ENCODE results near the gene EPN1.
"Not testable (repeated sequence)": the region's sequence is repeated elsewhere in the genome, so short reads cannot be mapped to it uniquely, and the experiment has no call there.

The EPN1 gene

DNA sequence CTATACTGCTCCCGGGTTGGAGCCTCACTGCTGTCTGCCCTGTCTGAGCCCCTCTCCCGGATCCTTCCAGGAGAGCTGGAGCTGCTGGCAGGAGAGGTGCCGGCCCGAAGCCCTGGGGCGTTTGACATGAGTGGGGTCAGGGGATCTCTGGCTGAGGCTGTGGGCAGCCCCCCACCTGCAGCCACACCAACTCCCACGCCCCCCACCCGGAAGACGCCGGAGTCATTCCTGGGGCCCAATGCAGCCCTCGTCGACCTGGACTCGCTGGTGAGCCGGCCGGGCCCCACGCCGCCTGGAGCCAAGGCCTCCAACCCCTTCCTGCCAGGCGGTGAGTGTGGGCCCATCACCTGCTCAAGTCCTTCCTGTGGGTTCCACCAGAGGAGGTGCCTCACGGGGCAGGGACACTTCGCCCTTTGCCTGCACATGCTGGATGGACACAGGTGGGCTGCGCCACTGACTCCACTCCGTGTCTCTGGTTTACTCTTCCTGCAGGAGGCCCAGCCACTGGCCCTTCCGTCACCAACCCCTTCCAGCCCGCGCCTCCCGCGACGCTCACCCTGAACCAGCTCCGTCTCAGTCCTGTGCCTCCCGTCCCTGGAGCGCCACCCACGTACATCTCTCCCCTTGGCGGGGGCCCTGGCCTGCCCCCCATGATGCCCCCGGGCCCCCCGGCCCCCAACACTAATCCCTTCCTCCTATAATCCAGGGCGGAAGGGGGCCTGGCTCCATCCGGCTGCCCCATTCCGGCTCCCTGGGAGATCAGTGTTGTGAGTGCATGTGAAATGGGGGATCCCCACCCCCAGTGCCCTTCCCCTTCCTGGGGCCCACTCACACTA is 19.8 kb downstream of the EPN1 start:
- no peak for DNase-seq

DNA sequence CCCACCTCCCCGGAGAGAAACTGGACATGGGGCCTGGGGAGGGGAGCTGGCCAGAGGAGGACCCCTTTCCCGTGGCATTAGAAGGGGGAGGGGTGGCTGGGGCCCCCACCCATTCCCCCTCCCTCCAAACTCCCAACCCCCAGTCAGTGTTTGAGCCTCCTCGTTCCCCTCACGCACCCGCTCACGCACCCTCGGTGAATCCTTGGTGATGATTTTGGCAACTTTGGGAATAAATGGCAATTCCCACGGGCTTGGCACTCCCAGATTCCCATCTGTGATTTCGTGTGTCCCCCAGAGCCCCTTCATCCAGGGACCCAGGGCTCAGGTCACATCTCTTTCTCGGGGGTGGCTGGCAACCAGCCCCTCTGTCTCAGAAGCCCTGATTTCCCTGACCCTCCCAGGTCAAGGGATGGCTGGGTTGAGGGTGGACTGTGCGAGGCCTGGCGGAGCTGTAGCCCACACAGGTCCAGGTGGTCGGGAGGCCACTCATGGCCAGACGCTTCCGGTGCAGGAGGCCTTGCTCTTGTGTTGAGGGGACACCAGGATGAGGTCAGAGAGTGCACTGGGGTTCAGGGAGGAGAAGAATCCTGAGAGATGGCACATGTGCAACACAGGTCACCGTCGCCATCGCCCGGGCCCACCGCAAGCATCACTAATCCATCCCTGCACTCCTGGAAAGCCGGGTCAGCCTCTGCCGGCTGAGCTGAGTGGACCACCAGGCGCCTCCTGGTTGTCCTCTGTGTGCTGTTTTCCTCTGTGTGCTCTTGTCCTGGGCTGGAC is 20.7 kb downstream of the EPN1 start:
- DNase-seq = no peak

DNA sequence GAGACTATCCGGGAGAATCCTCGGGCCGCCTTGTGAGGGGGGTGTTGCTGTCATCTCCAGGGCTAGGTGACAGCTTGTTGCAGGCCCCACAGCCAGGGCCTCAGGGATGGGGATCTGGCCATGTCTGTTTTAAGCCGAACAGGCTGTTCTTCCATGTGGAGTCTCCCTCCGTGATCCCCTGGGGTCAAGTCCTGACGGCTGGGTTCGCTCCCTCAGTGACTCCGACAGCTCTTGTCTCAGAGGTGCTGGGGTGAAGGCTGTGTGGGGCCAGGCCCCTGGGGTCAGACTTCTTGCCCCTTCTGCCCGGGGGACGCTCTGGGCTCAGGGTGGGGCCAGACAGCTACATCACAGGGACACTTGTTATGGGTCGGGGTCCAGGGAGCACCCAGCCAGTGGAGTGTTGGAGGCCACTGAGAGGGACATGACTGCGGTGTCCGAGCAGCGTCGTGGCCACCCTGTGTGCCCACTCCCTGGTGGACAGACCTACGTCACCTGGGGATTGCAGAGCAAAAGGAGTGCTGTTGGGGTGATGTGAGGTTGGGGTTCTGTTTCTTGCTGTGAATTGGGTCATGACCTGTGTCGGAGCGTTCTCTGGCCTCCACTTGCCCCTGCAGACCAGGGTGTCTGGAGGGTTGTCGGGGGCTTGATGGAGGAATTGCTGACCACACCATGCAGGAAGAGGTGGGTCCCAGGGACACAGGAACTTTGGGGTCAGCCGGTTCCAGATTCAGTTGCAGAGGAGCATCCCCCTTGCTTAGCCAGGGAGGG is 21.5 kb downstream of the EPN1 start:
- DNase-seq = no peak

DNA sequence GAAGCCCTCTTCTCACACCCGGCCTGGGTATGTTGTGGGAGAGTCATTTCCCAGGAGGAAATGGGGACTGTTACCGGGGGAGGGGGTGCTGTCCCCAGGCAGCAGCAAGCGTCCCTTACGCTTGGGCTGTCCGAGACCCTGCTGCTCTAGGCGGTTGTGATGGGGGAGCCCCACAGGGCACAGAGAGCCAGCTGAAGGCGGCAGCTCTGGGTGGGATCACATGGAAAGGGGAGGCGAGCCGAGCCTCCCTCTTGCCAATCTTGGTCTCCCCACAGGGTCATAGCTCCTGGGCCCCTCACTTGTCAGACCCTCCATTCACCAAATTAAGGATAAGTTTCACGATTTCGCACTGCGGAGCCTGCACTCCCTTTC is 22.0 kb downstream of the EPN1 start:
- DNase-seq = no peak

GRCh38 chr19:55697698-55698097 is 22.7 kb downstream of the EPN1 start:
- DNase-seq = no peak

- DNase-seq = no peak
Observed at GRCh38 chr19:55698256-55698655, 23.2 kb downstream of the EPN1 start.

DNA sequence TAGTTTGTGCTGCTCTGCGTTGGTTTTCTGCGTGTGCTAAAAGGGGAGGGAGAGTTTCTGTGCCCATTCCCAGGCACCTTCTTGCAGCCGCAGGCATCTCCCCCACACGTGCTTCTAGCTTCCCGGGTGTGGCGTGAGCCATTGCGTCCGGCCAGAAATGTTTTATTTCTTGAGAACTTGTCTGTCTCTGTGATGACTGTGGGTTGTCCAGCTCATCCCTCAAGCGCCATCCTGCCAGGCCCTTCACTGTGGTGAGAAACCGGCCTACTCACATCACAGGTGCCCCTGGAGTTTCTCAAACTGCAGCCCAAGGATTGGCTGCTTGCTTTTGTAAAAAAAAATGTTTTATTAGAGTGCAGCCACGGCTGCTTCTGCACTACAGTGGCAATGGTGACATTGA is 24.2 kb downstream of the EPN1 start:
- DNase-seq = no peak

GRCh38 chr19:55700813-55701212 is 25.8 kb downstream of the EPN1 start:
- DNase-seq = no peak

DNA sequence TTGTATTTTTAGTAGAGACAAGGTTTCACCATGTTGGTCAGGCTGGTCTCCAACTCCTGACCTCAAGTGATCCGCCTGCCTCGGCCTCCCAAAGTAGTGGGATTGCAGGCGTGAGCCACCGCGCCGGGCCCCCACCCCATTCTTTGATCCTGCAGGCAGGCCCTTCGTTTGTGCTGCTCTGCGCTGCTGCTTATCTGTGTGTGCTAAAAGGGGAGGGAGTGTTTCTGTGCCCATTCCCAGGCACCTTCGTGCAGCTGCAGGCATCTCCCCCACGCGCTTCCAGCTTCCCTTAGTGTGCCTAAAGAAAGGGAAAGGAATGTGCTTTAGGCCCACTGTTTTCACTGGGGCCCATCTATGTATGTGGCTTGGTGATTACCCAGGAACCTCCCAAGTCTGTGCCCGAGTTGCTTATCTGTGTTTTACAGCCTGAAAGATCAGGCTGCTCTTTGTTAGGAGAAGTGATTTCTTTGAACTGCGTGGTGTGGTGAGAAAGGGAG is 27.2 kb downstream of the EPN1 start:
- DNase-seq = peak; percentile 90

GRCh38 chr19:55703790-55704215 is 28.8 kb downstream of the EPN1 start:
- peak; percentile 74 for DNase-seq

DNA sequence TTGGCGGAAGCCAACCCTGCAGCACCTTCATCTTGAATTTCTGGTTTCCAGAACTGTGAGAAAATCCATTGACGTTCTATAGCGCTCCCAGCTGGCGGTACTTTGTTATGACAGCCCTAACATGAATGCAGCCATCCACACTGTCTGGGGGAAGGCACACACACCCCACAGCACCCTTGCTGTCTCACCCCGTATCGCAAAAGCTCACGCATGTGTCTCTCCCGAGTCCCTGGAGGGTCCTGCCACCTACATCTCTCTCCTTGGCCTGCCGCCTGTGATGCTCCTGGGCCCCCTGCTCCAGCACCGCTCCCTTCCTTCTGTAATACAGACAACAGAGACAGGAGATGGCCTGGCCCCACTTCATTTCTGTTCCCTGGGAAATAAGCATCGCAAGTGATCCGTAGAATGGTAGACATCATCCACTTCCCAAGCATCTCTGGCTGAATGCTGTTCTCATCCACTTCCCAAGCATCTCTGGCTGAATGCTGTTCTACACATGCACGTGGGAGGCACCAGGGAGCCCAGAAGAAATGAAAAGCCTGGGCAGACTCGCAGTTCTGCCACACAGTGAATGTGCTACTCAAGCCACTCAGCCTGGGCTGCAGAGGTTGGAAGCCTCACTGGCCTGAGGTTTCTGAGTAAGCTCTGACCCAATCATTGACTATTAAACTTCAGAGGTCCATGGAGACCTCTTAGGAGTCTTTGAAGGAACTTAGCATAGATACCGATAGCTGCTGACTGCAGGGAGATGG is 29.6 kb downstream of the EPN1 start:
- DNase-seq = peak; percentile 19

GRCh38 chr19:55705972-55706371 is 30.9 kb downstream of the EPN1 start:
- no peak for DNase-seq

DNA sequence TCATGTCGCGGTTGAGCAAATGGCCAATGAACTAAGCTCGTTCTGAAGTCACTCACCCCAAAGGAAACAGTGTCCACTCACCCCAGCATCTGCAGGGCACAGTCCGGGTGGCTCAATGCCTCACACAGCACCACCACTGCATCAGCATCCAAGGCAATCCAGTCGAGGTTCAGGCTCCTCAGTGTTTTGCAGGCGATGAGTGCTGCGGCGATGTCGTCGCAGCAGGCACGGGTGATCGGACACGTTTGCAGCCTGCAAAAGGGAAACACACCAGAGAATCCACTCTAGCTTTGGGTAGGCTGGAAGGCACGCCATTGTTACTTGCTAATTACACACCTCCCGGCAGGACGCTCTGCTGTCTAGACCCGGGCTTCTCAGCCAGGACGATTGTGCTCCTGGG is 36.7 kb downstream of the EPN1 start:
- DNase-seq = no peak

DNA sequence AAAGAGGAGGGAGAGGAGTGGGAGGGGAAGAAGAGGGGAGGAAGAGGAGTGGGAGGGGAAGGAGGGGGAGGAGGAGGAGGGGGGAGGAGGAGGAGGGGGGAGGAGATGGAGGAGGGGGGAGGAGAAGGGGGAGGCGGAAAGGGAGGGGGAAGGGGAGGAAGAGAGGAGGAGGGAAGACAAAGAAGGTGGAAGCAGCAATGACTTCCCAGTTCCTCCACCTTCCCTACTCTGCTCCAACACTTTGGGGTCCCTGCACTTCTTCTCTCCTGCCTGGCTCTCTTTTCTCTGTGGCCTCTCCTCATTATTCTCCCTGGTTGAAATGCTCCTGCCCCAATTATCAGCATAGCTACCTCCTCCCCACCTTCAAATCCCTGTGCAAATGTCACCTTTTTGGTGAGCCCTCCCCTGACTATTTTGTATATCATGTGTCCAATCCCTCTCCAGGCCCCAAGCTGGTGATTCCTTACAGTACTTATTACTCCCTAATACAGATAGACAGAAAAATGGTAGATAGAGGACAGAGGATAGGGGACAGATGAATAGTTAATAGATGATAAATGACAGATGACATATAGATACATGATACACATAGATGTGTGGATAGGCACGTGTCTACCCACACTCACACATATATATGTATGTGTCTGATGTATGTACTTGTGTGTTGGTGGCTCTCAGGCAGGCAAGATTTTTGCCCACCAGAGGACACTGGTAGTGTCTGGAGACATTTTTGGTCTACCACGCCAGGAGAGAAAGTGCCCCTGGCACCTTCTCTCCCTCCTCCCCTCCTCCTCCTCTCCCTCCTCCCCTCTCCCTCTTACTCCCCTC is 38.0 kb downstream of the EPN1 start:
- DNase-seq = no peak

DNA sequence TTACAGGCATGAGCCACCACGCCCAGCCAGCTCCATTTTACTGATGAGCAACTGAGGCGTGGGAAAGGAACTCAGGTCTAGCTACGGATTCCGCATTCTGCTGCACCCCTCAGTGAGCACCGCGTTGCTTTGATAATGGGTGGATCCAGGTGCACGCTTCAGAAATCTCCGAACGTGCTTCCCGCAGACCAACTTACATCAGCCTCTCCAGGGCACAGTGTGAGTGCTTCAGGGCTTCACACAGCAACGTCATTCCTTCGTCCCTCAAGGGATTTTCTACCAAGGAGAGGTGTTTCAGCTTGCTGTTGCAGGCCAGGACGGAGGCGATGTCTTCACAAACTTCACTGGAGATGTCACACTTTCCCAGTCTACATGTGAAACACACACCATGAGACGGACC is 41.5 kb downstream of the EPN1 start:
- DNase-seq = no peak

- DNase-seq = no peak
Observed at GRCh38 chr19:55717251-55717650, 42.2 kb downstream of the EPN1 start.

- DNase-seq = not testable (repeated sequence)
Observed at GRCh38 chr19:55717879-55718711, 43.1 kb downstream of the EPN1 start.

GRCh38 chr19:55720214-55720746 is 45.3 kb downstream of the EPN1 start:
- no peak for DNase-seq

- no peak for DNase-seq
Observed at GRCh38 chr19:55720801-55721200, 45.8 kb downstream of the EPN1 start.

GRCh38 chr19:55723491-55723890 is 48.5 kb downstream of the EPN1 start:
- DNase-seq = no peak

Data from hematopoietic multipotent progenitor cell treated with erythropoietin and hydrocortisone succinate and interleukin-3 and kit ligand, for 4 days (in vitro differentiated cells).